HepG2 (cell line): Measurements from ENCODE around the gene MRPL20. TPM values are rescaled to one million over a fixed set of nuclear protein-coding genes. Genes with fewer than 3 reads are reported as not detected.

Source experiments
- BCL3 ChIP-seq: sonication (generic); formaldehyde crosslinking; IDR thresholded peaks from 2 replicates; pipeline ENCODE4 v1.5.1; 2020; ENCODE audit warnings: mild to moderate bottlenecking, missing genetic modification reagents, moderate library complexity
- DR1 ChIP-seq: sonication (generic); formaldehyde crosslinking; IDR thresholded peaks from 2 replicates; pipeline ENCODE4 v1.8.0; 2021; ENCODE audit warnings: mild to moderate bottlenecking, missing genetic modification reagents, inconsistent platforms
- JDP2 ChIP-seq: sonication (generic); formaldehyde crosslinking; IDR thresholded peaks from 2 replicates; pipeline ENCODE4 v1.8.1; 2022; ENCODE audit warnings: missing genetic modification reagents, borderline replicate concordance
- KDM1A ChIP-seq: IDR thresholded peaks from 2 replicates; pipeline ENCODE4 v1.6.1; 2016; ENCODE audit warnings: missing compliant biosample characterization
- NFIC ChIP-seq: IDR thresholded peaks from 2 replicates; pipeline ENCODE4 v1.6.1; 2012; ENCODE audit warnings: mild to moderate bottlenecking, low read length, inconsistent platforms
- NFYC ChIP-seq: IDR thresholded peaks from 2 replicates; pipeline ENCODE4 v1.6.1; 2016; ENCODE audit warnings: missing genetic modification reagents, missing compliant biosample characterization
- PRMT3 ChIP-seq: sonication (generic); formaldehyde crosslinking; IDR thresholded peaks from 2 replicates; pipeline ENCODE4 v1.8.1; 2022; ENCODE audit warnings: low read depth, mild to moderate bottlenecking, moderate library complexity, missing genetic modification reagents, borderline replicate concordance
- SP4 ChIP-seq: sonication (generic); formaldehyde crosslinking; IDR thresholded peaks from 2 replicates; pipeline ENCODE4 v1.8.1; 2023; ENCODE audit warnings: mild to moderate bottlenecking, missing genetic modification reagents
- THAP7 ChIP-seq: sonication (generic); formaldehyde crosslinking; IDR thresholded peaks from 2 replicates; pipeline ENCODE4 v1.8.1; 2023; ENCODE audit warnings: mild to moderate bottlenecking, missing genetic modification reagents
- ZBTB37 ChIP-seq: sonication (generic); formaldehyde crosslinking; IDR thresholded peaks from 2 replicates; pipeline ENCODE4 v1.4.0; 2020; ENCODE audit warnings: mild to moderate bottlenecking, missing genetic modification reagents
- ZC3H4 ChIP-seq: sonication (generic); formaldehyde crosslinking; IDR thresholded peaks from 2 replicates; pipeline ENCODE4 v1.4.0; 2020; ENCODE audit warnings: missing genetic modification reagents, borderline replicate concordance
- ZFP36 ChIP-seq: fragments of 150-350 bp; IDR thresholded peaks from 2 replicates; pipeline ENCODE4 v1.6.1; 2018; ENCODE audit warnings: borderline replicate concordance, low read length, low read depth; ENCODE audit not compliant: partially characterized antibody
- ZFP90 ChIP-seq: sonication (generic); formaldehyde crosslinking; IDR thresholded peaks from 2 replicates; pipeline ENCODE4 v1.8.0; 2022; ENCODE audit warnings: missing genetic modification reagents, mild to moderate bottlenecking, inconsistent platforms, borderline replicate concordance
- ZNF235 ChIP-seq: sonication (generic); formaldehyde crosslinking; IDR thresholded peaks from 2 replicates; pipeline ENCODE4 v1.8.1; 2023; ENCODE audit warnings: mild to moderate bottlenecking, missing genetic modification reagents, borderline replicate concordance
- ZNF24 ChIP-seq: fragments of 450-650 bp; IDR thresholded peaks from 2 replicates; pipeline ENCODE4 v1.6.1; 2017; ENCODE audit warnings: antibody characterized with exemption, mild to moderate bottlenecking
- ZNF282 ChIP-seq: fragments of 450-650 bp; IDR thresholded peaks from 2 replicates; pipeline ENCODE4 v1.6.1; 2018; ENCODE audit not compliant: partially characterized antibody
- ZNF337 ChIP-seq: sonication (generic); formaldehyde crosslinking; IDR thresholded peaks from 2 replicates; pipeline ENCODE4 v1.5.1; 2020; ENCODE audit warnings: missing genetic modification reagents, low read depth, mild to moderate bottlenecking, borderline replicate concordance
- ZNF572 ChIP-seq: sonication (generic); formaldehyde crosslinking; IDR thresholded peaks from 2 replicates; pipeline ENCODE4 v1.5.1; 2020; ENCODE audit warnings: mild to moderate bottlenecking, missing genetic modification reagents
- ZNF598 ChIP-seq: sonication (generic); formaldehyde crosslinking; IDR thresholded peaks from 2 replicates; pipeline ENCODE4 v1.5.1; 2020; ENCODE audit warnings: mild to moderate bottlenecking, missing genetic modification reagents, borderline replicate concordance
- ZNF841 ChIP-seq: sonication (generic); formaldehyde crosslinking; IDR thresholded peaks from 2 replicates; pipeline ENCODE4 v1.8.1; 2023; ENCODE audit warnings: missing genetic modification reagents, borderline replicate concordance
- polyA plus RNA-seq, 8 experiments: library from polyadenylated mRNA; depleted of rRNA in 3 of 8; stranded (reverse) in 7 of 8; unstranded in 1 of 8; fragments of >200 nt; fragmentation: Illumina TruSeq in 4 of 8; extraction: Trizol in 4 of 8; gene quantifications; 2 replicates each; pipeline versions ENCODE4 v1.2.1 to v1.2.3, GENCODE V29; 2011 to 2016; ENCODE audit warnings: low read depth in 4 of 8, missing spikeins in 1 of 8, mixed read lengths in 1 of 8; ENCODE audit not compliant: insufficient read depth in 1 of 8
- total RNA-seq, 5 experiments: library from RNA; depleted of rRNA; stranded (reverse); fragments of >200 nt; fragmentation: Illumina TruSeq; extraction: Trizol; gene quantifications; 2 replicates each; pipeline ENCODE4 v1.2.3, GENCODE V29; 2016; ENCODE audit warnings: low read depth in 1 of 5
- TF ChIP-seq, protein P1 (sequence below): sonication (generic); formaldehyde crosslinking; IDR thresholded peaks from 2 replicates; pipeline ENCODE4 v1.9.0; 2021; ENCODE audit warnings: missing genetic modification reagents, borderline replicate concordance

The MRPL20 gene
- total and polyA plus RNA-seq, 2 of the 13 experiments (the other 11 are each of a cell fraction or from before 2014, with no cell fraction given) = 59.2 to 127 TPM

GRCh38 chr1:1400576-1401456, 6.3 kb downstream of the MRPL20 start (continued):
- TF ChIP-seq PRMT3 (no peak), ZNF598 (CRISPR knock-in tag) (no peak), ZNF235 (CRISPR knock-in tag) (peak; percentile 40; the same call in 1 of the 2 replicates), KDM1A (CRISPR knock-in tag) (peak; percentile 84), ZNF337 (CRISPR knock-in tag) (no peak), NFYC (CRISPR knock-in tag) (peak; percentile 51; the same call in 1 of the 2 replicates), SP4 (CRISPR knock-in tag) (peak; percentile 78), ZNF572 (peak; percentile 97; the same call in 1 of the 2 replicates), ZFP90 (CRISPR knock-in tag) (peak; percentile 91), NFIC (no peak), ZBTB37 (CRISPR knock-in tag) (0 out of 2 replicates have a peak, but pooled peaks have one; percentile 27), ZC3H4 (CRISPR knock-in tag) (0 out of 2 replicates have a peak, but pooled peaks have one; percentile 66), BCL3 (peak; percentile 70; the same call in 1 of the 2 replicates), ZNF841 (no peak), DR1 (CRISPR knock-in tag) (no peak), JDP2 (CRISPR knock-in tag) (peak; percentile 72; the same call in 1 of the 2 replicates), ZNF282 (no peak), ZFP36 (no peak), THAP7 (CRISPR knock-in tag) (no peak), ZNF24 (no peak)
- TF ChIP-seq, protein P1, sequence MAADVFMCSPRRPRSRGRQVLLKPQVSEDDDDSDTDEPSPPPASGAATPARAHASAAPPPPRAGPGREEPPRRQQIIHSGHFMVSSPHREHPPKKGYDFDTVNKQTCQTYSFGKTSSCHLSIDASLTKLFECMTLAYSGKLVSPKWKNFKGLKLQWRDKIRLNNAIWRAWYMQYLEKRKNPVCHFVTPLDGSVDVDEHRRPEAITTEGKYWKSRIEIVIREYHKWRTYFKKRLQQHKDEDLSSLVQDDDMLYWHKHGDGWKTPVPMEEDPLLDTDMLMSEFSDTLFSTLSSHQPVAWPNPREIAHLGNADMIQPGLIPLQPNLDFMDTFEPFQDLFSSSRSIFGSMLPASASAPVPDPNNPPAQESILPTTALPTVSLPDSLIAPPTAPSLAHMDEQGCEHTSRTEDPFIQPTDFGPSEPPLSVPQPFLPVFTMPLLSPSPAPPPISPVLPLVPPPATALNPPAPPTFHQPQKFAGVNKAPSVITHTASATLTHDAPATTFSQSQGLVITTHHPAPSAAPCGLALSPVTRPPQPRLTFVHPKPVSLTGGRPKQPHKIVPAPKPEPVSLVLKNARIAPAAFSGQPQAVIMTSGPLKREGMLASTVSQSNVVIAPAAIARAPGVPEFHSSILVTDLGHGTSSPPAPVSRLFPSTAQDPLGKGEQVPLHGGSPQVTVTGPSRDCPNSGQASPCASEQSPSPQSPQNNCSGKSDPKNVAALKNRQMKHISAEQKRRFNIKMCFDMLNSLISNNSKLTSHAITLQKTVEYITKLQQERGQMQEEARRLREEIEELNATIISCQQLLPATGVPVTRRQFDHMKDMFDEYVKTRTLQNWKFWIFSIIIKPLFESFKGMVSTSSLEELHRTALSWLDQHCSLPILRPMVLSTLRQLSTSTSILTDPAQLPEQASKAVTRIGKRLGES (CRISPR knock-in tag) = peak; percentile 94
